Stimulated activated CD8-positive, alpha-beta memory T cell treated with anti-CD3 and anti-CD28 coated beads, Interleukin-2, amount 100 ng/mL, for 48 hours (primary cell): ENCODE data around the gene RSRC1.
"Not testable (repeated sequence)": the region's sequence is repeated elsewhere in the genome, so short reads cannot be mapped to it uniquely, and the experiment has no call there.

Source experiments
- DNase-seq, 2 donors: peaks; one replicate each; pipeline ENCODE4 v3.0.0-alpha.2; 2020; ENCODE audit warnings: low read depth in 2 of 2

RSRC1 gene

DNA sequence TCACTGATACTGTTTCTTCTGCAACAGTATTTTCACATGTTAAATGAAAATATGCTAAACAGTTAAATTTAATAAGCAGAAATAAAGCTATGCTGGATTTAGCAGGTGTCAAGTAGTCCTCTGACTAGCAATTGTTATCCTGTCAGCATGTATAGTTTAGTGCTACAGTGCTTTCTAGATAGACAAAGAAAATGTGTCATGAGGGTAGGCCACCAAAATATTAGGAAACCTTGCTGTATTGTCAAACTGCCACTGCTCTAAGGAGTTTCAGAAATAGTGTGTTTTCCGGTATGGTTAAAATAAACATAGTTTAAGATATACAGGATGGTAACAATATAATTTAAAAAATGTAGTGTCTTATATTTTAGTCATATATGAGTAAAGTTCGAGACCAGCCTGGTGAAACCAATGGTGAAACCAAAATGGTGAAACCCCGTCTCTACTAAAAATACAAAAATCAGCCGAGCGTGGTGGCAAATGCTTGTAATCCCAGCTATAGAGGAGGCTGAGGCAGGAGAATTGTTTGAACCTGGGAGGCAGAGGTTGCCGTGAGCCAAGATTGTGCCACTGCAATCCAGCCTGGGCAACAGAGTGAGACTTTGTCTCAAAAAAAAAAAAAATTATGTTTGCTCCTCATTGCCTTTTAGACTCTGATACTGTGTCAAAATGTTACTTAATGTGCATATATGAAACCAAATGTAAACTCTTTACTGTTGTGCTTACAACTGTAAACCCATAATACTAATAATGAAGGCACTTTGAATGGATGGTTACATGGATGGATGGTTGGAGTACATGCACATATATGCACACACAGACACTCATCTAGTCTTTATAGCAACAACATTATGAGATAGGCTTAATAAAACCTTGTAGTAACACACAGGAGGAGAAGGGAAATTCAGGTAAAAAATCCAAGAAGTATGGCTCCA is 204.8 kb downstream of the RSRC1 start:
- no peak for DNase-seq

DNA sequence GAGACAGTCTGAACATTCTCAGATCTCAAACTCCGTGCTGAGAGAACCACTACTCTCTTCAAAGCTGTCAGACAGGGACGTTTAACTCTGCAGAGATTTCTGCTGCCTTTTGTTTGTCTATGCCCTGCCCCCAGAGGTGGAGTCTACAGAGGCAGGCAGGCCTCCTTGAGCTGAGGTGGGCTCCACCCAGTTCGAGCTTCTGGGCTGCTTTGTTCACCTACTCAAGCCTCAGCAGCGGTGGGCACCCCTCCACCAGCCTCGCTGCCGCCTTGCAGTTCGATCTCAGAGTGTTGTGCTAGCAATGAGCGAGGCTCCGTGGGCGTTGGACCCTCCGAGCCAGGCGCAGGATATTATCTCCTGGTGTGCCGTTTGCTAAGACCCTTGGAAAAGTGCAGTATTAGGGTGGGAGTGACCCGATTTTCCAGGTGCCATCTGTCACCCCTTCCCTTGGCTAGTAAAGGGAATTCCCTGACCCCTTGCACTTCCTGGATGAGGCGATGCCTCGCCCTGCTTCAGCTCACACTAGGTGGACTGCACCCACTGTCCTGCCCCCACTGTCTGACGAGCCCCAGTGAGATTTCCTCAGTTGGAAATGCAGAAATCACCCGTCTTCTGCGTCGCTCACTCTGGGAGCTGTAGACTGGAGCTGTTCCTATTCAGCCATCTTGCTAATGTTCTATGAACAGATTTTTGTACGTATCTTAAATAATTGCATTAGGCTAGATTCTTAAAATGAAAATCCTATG is 220.0 kb downstream of the RSRC1 start:
- not testable (repeated sequence) for DNase-seq

DNA sequence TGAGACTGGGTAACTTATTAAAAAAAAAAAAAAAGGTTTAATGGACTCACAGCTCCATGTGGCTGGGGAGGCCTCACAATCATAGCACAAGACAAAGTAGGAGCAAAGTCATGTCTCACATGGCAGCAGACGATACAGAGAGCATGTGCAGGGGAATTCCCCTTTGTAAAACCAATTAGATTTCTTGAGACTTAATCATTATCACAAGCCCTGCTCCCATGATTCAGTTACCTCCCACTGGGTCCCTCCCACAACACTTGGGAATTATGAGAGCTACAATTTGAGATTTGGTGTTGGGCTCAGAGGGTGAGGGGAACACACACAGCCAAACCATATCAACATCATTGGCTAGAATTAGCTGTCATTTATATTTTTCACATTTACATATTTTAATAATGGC is 221.0 kb downstream of the RSRC1 start:
- no peak for DNase-seq

DNA sequence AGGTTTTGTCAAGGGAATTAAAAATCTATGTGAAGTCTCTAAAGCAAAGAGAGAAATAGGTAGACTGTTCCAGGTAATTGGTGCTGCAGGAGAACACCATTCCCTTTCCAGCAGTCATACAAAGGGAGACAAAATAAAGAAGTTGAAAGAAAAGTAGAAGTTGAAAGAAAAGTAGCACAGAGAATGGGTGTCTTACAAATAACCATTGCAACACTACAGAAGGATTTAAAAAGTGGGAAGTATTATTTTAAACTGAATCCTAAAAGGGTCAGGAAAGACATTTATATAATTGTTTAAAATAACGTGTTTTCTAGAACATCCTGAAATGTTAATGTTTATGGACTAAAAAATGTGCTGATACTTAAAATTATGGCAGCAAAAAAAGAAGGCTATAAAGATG is 223.8 kb downstream of the RSRC1 start:
- DNase-seq, result no peak

DNA sequence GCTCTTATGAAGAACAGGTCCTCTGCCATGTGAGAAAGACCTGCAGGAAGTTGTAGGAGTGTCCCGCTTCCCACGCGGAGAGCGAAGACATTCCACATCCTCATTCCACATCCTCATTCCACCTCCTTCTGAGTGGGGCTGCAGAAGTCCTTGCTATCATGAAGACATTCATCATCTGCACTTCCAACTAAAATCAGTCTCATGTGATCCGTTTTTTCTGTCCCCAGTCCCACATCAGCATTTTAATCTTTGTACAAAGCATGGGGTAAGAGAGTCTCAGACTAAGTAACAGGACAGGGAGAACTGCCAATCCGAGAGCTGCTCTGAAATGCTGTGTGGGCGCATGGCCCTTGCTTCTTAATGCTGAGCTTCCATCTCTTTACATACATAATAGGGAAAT is 227.2 kb downstream of the RSRC1 start:
- no peak for DNase-seq

DNA sequence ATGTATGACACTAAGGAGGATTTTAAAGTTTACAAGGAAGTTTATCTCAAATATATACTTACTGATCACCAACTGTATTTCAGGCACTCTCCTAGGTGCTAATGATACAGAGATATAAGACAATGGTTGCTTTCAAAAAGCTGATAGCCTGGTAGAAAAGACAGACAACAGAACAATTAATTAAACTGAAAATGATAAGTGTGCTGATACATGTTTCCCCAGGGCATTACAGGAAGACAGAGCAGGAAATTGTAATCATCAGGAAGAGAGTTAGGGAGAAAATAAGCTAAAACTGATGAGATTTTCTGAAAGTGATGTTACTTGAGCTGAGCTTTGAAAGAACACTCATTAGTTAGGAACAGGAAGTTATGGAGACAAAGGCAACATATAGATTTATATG is 229.7 kb downstream of the RSRC1 start:
- no peak for DNase-seq

DNA sequence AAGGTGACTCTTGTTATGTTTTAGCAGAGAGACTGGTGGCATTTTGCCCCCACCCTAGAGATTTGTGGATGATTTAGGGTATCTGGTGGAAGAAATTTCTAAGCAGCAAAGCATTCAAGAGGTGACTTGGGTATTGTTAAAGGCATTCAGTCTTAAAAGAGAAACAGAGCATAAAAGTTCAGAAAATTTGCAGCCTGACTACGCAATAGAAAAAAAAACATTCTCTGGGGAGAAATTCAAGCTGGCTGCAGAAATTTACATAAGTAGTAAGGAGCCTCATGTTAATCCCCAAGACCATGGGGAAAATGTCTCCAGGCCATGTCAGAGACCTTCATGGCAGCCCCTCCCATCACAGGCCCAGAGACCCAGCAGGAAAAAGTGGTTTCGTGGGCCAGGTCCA is 231.1 kb downstream of the RSRC1 start:
- DNase-seq, result not testable (repeated sequence)

DNA sequence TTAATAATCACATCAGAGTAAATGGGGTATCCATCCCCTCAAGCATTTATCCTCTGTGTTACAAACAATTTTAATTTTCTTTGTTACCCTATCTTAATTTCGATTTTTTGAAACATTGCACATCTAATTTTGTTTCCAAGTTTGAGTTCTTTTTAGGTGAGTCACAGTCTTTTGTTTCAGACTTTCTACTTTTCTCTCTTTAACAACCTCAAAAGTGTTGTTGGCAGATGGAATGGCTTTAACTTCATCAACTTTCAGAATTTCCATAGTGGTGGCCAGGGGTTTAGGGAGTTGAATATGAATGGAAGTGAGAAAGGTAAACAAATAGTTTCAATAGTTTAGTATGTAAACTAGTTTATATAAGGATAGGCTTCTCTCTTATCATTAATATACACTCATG is 238.1 kb downstream of the RSRC1 start:
- no peak for DNase-seq

DNA sequence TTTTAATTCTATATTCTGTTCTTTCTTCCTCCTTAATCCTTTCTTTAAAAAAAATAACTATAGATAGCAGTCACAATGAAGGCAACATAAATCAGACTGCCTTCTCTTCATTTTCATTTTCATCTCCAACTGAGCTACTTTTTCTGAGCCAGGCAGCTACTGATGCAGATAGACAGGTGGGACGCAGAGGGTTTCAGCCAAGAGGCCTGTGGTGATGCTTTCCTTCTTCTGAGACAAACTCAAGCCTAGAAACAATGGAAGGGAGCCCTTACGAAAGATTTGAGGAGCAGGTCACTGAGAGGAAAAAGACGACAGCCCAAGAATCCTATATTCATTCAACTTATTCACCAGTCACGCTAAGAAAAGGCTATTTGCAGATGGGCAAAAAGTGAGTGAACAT is 241.1 kb downstream of the RSRC1 start:
- DNase-seq, result no peak

DNA sequence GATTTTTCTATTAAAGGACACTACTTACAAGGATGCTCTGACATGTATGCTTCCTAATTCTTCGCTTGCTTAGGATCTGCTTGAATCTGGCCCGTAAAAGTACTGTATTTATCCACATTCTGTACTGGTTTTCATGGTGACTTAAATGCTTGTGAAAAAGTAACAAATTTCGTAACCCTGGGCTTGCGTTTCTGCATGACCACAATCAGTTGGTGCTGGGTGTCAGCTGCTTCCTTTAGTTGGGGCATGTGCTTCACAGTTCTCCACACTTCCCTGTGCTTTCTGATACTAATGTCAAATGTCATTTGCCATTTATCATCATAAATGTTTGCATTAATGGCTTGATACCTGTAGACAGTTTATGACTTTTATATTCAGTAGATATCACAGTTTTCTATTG is 242.7 kb downstream of the RSRC1 start:
- DNase-seq, result no peak

DNA sequence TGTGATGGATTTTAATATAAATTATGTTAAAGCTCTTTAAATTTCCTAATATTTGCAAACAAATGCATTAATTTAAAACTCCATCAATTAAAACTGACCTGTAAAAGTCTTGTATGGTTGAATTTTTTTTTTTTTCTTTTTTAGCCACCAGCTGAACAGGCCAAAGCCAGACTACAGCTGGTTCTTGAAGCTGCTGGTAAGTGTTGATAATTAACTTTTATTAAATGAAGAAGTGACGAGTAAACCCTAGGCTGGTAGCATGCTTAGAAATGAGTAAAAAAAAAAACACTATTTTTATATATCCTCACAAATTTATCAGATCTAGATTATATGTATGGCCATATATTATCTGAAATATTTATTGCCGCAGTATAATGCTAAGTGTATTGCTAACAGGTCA is 244.8 kb downstream of the RSRC1 start:
- DNase-seq, result no peak

DNA sequence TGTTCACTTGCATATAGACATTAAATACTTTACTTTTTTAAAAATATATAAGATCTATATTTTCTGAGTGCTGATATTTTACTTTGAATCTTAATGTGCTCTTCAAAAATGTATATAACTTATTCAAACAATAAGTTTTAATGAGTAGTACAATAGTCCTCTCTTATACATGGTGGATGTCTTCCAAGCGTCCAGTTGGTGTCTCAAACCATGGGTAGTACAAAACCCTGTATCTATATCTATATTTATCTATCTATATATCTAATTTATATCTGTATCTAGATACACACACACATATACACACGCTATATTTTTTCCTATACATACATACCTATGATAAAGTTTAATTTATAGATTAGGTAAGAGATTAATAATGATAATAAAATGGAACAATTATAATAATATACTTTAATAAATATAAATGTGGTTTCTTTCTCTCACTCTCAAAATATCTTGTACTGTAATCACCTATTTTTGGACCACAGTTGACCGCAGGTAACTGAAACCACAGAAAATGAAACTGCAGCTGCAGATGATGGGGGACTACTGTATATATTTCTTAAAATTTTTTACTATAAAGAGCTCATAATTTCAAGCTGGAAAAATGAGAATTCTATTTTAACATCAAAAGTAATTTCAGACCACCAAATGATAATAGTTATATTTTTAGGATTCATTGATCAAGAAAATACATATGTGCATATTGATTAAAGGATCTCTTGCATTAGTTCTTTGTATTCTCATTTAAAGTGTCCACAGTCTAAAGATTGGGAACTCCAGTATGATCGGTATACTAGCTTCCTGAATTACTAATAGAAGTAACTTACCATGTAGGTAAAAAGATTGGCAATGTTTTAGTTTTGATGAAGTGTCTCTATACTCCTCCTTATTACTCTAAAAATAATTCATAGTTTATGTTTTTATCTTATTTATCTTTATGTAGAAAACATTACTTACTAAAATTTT is 246.0 kb downstream of the RSRC1 start:
- DNase-seq, result no peak

DNA sequence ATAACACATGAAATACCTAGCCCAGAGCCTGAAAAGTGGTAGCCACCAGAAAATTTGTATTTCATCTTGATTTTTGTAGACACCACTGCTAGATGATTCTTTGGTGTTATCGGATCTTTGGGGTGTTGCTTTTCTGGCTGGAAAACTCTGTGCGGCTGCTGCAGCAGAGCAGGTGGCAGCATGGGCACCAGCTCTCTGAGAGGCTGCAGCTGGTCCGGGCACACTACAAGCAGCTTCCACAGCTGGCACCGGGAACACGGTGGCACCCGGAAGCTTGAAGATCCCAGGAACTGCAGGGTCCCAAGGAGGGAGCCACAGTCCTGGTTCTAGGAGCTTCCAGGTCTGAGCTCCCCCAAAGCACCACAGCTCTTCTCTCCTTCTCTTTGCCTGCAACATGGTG is 249.4 kb downstream of the RSRC1 start:
- DNase-seq, result no peak

DNA sequence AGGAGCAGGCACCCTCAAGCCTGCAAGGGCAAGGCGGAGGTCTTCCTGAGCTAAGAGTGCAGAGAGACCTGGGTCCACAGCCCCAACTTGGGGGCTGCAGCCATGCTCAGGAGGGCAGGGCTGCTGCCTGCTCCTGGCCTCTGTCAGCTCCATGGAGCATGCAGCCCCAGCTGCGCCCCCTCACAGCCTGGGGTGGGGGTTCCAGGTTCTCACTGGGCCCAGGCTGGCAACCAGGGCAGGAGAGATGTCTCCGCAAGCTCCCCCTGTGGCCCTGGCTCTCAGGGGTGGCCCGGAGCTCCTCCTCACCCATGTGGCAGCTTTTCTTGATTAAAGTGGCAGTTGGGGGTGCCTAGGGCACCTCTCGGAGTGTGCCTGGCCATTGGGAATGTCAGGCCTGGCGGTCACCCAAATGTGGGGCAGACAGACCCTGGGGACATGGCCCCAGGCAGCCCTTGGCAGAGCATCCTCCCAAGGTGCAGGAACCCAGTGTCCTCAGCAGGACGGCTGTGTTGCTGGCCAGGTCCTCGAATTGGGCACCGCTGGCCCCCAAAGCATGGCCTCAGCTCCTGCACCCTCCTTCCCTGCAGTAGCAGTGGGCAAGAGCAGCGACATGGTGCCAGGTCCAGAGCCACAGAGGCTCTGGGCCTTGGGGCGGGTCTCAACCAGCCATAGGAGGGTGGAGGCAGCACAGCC is 251.0 kb downstream of the RSRC1 start:
- no peak for DNase-seq

DNA sequence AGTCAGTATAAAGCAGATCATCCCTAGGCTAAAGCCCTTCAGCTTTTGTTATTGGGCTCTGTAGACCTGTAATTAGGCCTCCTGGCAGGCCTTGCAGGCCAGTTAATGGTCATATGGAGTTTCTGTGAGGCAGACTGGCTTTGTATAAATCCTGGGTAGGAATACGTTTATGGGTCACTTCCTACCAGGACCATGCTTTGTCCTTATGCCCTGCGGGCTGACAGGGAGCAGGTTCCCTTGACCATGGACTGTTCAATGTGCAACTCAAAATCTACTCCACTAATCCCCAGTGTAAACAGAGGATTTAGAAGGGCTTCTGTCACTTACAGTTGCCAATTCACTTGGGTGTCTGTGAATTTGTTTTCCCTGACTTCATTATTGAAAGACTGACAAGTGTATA is 258.4 kb downstream of the RSRC1 start:
- no peak for DNase-seq

DNA sequence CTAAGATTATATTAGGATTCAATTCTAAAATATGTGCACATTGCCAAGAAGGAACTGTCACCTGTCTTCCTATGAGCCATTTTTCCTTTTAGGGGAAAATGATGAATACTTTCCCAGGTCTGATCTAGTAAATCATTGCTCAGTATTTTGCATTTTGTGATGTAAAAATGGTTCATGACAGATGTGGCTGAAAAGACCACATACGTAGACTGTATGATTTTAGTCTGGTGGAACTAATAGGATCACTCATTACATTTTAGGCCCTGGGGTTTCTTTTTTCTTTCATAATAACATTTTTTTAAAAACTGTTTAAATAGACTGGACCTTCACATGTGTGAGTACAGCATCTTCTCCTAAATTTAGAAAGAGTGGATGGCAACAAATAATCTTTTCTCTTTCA is 259.4 kb downstream of the RSRC1 start:
- no peak for DNase-seq

DNA sequence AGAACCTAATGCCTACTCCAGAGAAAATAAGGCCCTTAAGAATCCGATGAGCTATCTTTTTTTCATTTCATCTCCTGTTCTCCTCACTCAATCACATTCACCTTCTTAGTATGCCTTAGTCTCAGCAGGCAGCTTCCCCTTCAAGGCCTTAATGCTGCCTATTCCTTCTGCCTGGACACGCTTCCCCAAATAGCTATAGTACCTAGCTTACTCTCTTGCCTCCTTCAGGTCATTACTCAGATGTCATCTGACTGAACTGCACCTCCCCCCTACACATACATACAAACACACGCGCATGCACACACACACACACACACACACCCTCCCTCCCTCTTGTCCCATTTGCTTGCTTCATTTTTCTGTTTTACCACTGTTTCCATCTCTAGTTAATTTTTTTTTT is 269.6 kb downstream of the RSRC1 start:
- DNase-seq, result no peak

DNA sequence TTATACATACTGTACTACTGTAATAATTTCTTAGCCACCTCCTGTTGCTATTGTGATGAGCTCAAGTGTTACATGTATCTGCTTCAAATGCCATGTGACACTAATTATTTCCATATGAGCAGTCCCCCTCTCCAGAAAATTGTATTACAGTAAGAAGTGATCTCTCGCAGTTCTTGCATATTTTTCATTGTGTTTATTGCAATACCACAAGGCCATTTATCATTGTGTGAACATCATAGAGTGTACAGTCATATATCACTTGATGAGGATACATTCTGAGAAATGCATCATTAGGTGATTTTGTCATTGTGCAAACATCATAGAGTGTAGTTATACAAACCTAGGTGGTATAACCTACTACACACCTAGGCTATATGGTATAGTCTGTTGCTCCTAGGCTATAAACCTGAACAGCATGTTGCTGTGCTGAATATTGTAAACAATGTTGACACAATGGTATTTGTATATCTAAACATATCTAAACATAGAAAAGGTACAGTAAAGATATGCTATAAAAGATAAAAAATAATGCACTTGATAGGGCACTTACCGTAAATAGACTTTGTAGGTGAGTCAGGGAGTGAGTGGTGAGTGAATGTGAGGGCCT is 271.5 kb downstream of the RSRC1 start:
- no peak for DNase-seq

DNA sequence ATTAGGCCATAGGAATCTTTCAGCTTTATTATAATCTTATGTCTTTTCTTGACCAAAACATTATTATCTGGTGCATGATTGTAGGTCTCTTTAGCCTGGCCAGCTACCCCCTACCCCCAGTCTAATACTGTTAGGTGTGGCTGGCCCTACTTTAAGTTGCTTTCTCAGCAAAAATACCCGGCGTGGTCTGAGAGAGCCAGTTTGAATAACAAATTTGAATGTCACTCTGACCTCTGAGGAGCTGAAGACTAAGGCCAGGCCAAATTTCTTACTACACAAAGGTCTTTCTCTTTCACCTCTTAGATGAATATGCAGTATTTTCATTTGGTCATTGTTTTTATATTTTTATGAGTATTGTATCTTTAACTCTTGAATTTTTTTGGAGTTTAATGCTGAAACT is 272.6 kb downstream of the RSRC1 start:
- DNase-seq, result no peak

DNA sequence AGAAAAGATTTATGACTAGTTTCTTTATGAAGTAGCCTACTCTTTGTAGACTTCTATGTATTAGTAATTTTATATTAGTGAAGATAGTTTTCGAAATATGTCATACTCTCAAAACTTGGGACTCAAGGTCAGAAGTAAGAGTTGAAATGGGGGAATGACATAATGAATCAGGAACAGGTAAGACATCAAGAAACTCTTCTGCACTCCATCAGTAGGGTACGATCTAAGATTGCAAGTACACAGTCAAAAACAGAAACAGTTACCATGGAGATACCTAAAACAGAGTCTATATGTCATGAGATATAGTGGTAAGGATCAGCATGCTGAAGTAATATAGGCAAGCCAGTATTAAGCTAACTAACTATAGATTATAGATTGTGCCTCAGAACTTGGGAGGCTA is 274.1 kb downstream of the RSRC1 start:
- no peak for DNase-seq

DNA sequence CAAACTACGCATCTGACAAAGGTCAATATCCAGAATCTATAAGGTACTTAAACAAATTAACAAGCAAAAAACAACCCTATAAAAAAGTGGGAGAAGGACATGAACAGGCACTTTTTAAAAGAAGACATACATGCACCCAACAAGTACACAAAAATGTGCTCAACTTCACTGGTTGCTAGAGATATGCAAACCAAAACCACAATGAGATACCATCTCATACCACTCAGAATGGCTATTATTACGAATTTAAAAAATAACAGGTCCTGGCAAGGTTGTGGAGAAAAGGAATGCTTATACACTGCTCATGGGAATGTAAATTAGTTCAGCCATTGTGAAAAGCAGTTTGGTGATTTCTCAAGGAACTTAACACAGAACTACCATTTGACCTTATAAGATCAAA is 285.5 kb downstream of the RSRC1 start:
- no peak for DNase-seq
